Motor neuron (in vitro differentiated cells): Measurements from ENCODE around the gene PPARG. TPM values are rescaled to one million over a fixed set of nuclear protein-coding genes. Genes with fewer than 3 reads are reported as not detected.

Experiments used
- ATAC-seq, 8 experiments: fragments of 200-7000 bp; cut with Tn5 transposase; replicated peaks in 6 of 8; 2 replicates each; pipeline ENCODE4 v1.8.0; 2021; ENCODE audit warnings: mild to moderate bottlenecking in 8 of 8, moderate library complexity in 8 of 8
- H3K27ac ChIP-seq, 2 donors: fragments of 250-450 bp; sonication (Bioruptor Pico); 2 replicates each; pipeline ENCODE4 v1.9.0; 2021; ENCODE audit warnings: antibody characterized with exemption in 2 of 2, mild to moderate bottlenecking in 2 of 2, moderate library complexity in 1 of 2
- H3K4me1 ChIP-seq, 2 donors: fragments of 250-450 bp; sonication (Bioruptor Pico); replicated peaks in 1 of 2; 2 replicates each; pipeline ENCODE4 v1.6.1; 2021; ENCODE audit warnings: antibody characterized with exemption in 2 of 2, mild to moderate bottlenecking in 2 of 2, moderate library complexity in 1 of 2
- H3K4me3 ChIP-seq, 5 donors: fragments of 250-450 bp; sonication (Bioruptor Pico); 2 replicates each; pipeline ENCODE4 v1.9.0; 2021; ENCODE audit warnings: antibody characterized with exemption in 5 of 5, mild to moderate bottlenecking in 5 of 5, moderate library complexity in 4 of 5
- WGBS, 10 experiments: fragments of 450-650 bp; shearing (Covaris generic); methylation state at CpG; one replicate each; pipeline ENCODE4 v1.0.0; 2022; 5-methylcytosine and 5-hydroxymethylcytosine counted together
- in situ Hi-C, 9 experiments: fragments of 400-800 bp; cut with MboI; loops; one replicate each; pipeline ENCODE4 v1.15.0; 2021; ENCODE audit warnings: low sequenced_read_pairs in 9 of 9, low pct_unique_long_range_greater_than_20kb in 2 of 9; ENCODE audit not compliant: unreplicated experiment in 9 of 9
- total RNA-seq, 8 experiments: library from RNA; unstranded; fragments of 300-600 nt; gene quantifications; 2 replicates each; pipeline versions ENCODE4 v1.2.3 to v1.2.4, GENCODE V29; 2022

Gene PPARG
- total RNA-seq, 8 experiments from 2014 or later = 0.31 to 9.9 (median 0.66) TPM; not detected in 1

DNA sequence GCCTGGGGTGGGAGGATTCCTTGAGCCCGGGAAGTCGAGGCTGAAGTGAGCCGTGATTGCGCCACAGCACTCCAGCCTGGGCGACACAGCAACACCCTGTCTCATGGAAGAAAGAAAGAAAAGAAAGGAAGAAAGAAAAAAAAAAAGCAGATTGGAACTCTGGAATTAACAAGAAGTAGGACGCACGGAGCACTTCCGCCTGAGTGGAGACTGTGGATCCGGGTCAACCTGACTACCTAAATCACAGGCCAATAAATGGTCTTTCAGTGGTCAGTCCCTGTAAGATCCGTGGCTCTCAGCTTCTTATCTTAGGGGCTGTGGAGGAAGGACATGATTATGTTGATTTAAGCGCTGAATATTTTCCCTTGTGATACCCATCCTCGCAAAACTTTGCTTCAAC lies 2.4 kb upstream of the PPARG start:
- WGBS, 10 experiments = 82 to 100% (median 88%) methylated on average over 2 to 12 of the region's 12 CpGs
- no peak for ATAC-seq

GRCh38 chr3:12286927-12287726 lies 1.7 kb upstream of the PPARG start:
- no peak overlapping the region for H3K27ac ChIP-seq
- in situ Hi-C loops = no loop called here
- 24 to 70% (median 55%) methylated on average over 2 to 14 of the region's 33 CpGs for WGBS, 10 experiments
- ATAC-seq = peak; percentile 7 to 42 (median 35)
- no peaks in the 10 kb centered on the region for H3K4me1 ChIP-seq
- peak overlapping the region; percentile 32 to 51 (median 46) for H3K4me3 ChIP-seq

More for the DNA sequence above, 2.4 kb upstream of the PPARG start:
- Histone ChIP-seq H3K4me3 (no peak overlapping the region), H3K27ac (no peak overlapping the region), H3K4me1 (no peaks in the 10 kb centered on the region)
- in situ Hi-C loops = no loop called here

DNA sequence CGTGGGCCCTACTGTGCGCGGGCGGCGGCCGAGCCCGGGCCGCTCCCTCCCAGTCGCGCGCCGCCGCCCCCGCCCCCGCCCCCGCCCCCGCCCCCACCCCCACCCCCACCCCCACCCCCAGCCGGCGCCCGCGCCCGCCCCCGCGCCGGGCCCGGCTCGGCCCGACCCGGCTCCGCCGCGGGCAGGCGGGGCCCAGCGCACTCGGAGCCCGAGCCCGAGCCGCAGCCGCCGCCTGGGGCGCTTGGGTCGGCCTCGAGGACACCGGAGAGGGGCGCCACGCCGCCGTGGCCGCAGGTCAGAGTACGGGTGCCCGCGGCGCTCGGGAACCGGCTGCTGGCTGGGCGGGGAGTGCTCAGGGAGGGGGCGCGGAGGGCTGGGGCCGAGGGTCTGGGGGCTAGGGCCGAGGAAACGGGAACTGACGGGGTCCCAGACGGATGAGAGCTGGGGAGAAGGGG lies 1.1 kb upstream of the PPARG start:
- in situ Hi-C loops = no loop called here
- WGBS, 10 experiments = no CpG with 5 or more reads among the region's 63 CpGs
- peak; percentile 78 to 90 (median 84) for ATAC-seq
- H3K4me1 ChIP-seq = no peaks in the 10 kb centered on the region
- H3K27ac ChIP-seq = no peak overlapping the region
- peak overlapping the region; percentile 32 to 51 (median 46) for H3K4me3 ChIP-seq

GRCh38 chr3:12289524-12289923 lies 654 bp downstream of the PPARG start:
- WGBS, 10 experiments = 39 to 67% (median 56%) methylated on average over 2 to 3 of the region's 3 CpGs; no CpG with 5 or more reads in 2 of the 10 experiments
- H3K27ac ChIP-seq = no peak overlapping the region
- H3K4me1 ChIP-seq = no peaks in the 10 kb centered on the region
- no peak overlapping the region for H3K4me3 ChIP-seq
- no peak for ATAC-seq
- in situ Hi-C loops = no loop called here

DNA sequence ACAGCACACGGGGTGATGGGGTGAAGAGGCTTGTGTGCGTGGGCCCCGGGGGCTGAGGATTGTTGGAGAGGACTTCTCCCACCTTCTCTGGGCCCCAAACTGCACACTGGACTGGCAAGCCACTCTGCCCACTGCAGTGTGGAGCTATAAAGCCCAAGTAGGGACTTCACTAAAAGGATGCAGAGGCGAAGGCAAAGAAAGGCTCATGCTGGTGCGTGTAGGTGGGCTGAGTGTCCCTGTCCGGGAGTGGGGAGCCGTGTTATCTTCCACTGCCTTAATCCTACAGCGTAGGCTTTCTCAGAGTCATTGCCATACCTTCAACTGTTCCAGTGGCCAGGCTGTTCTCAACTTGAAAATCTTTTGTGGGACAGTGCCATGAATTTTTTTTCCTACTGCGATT lies 3.9 kb downstream of the PPARG start:
- WGBS, 10 experiments = 10 to 100% (median 91%) methylated on average over 1 to 5 of the region's 9 CpGs; no CpG with 5 or more reads in 2 of the 10 experiments
- H3K4me1 ChIP-seq = no peaks in the 10 kb centered on the region
- ATAC-seq = no peak
- no peak overlapping the region for H3K27ac ChIP-seq
- no peak overlapping the region for H3K4me3 ChIP-seq
- in situ Hi-C loops = no loop called here

DNA sequence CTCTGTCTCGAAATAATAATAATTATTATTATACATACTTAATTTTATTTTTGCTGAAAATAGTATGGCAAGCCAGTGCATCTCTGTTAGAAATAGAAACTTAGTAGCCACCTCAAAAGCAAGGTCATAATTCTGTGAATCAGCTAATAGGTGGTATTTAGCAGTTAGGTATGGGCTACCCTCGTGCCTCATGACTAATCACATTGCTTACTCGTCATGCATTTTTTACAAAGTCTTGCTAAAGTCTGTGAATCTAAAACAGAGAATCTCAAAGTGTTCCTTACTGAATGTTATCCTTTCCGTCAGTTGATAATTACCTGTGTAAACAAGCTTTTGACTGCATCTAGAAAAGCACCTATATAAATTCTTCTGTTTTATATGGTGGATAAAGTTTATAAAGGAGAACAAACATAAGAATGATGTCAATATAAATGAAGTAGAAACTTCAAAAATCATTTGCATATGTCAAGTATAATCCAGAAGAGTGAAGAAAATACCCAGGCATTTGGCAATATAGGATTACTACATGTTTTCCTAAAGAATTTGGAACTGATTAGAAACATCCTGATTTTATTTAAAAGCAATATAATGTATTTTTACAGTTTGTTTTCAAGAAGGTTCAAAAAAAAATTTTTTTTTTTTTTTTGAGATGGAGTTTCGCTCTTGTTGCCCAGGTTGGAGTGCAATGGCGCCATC lies 6.2 kb downstream of the PPARG start:
- in situ Hi-C loops = no loop called here
- H3K27ac ChIP-seq = no peak overlapping the region
- H3K4me1 ChIP-seq = no peaks in the 10 kb centered on the region
- no peak overlapping the region for H3K4me3 ChIP-seq
- ATAC-seq = peak in 2 of 8 experiments; percentile 52 to 60
- WGBS, 10 experiments = 0 to 100% (median 78%) methylated on average over 1 to 6 of the region's 6 CpGs

DNA sequence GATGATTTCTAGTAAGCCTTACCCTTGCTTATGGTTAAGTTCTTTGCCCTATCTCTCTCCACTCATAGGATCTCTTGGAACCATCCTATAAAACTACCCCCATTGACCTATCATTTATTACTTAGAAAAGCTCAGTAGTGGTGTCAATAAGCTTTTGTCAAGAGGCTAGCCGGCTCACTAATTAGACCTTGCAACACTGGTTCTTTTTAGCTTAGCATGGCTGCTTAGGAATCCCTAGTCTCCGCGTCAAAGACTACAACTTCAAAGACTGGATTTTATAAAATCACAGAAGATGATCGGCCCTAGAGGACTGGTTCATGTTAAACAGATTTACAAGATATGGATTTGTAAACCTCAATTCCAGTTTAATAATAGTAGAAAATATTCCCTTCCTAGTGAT lies 7.6 kb downstream of the PPARG start:
- in situ Hi-C loops = no loop called here
- WGBS, 10 experiments = 38 to 73% (median 71%) methylated on average over 2 to 4 of the region's 4 CpGs; no CpG with 5 or more reads in 3 of the 10 experiments
- ATAC-seq = no peak
- no peak overlapping the region for H3K27ac ChIP-seq
- no peaks in the 10 kb centered on the region for H3K4me1 ChIP-seq
- no peak overlapping the region for H3K4me3 ChIP-seq

DNA sequence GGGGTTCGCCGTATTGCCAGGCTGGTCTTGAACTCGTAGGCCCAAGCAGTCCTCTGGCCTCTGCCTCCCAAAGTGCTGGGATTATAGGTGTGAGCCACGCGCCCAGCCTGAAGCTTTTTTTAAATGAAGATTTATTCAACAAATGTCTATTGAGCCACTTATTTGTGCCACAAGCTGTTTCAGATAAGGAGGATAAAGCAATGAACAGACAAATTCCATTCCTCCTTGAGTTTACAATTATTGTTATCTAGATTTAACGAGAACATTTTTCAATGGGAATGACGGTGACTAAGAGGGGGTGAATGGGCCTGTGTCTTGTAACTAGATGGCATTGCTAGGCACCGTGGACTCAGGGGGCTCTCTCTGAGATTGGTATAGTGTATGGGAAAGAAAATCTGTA lies 10.2 kb downstream of the PPARG start:
- in situ Hi-C loops = no loop called here
- WGBS, 10 experiments = 84 to 93% (median 90%) methylated on average over 2 to 8 of the region's 8 CpGs; no CpG with 5 or more reads in 4 of the 10 experiments
- no peak overlapping the region for H3K4me3 ChIP-seq
- H3K4me1 ChIP-seq = no peaks in the 10 kb centered on the region
- no peak for ATAC-seq
- H3K27ac ChIP-seq = no peak overlapping the region

GRCh38 chr3:12300137-12300536 lies 11.3 kb downstream of the PPARG start:
- in situ Hi-C loops = no loop called here
- no peak for ATAC-seq
- WGBS, 10 experiments = 29 to 86% (median 76%) methylated on average over 1 to 4 of the region's 4 CpGs

GRCh38 chr3:12301031-12301430 lies 12.2 kb downstream of the PPARG start:
- no peaks in the 10 kb centered on the region for H3K4me1 ChIP-seq
- no peak overlapping the region for H3K27ac ChIP-seq
- in situ Hi-C loops = no loop called here
- H3K4me3 ChIP-seq = no peak overlapping the region
- 13 to 90% (median 65%) methylated on average over 1 to 2 of the region's 2 CpGs for WGBS, 10 experiments
- no peak for ATAC-seq

More at GRCh38 chr3:12300137-12300536, 11.3 kb downstream of the PPARG start:
- H3K4me1 ChIP-seq = no peaks in the 10 kb centered on the region
- no peak overlapping the region for H3K27ac ChIP-seq
- no peak overlapping the region for H3K4me3 ChIP-seq

DNA sequence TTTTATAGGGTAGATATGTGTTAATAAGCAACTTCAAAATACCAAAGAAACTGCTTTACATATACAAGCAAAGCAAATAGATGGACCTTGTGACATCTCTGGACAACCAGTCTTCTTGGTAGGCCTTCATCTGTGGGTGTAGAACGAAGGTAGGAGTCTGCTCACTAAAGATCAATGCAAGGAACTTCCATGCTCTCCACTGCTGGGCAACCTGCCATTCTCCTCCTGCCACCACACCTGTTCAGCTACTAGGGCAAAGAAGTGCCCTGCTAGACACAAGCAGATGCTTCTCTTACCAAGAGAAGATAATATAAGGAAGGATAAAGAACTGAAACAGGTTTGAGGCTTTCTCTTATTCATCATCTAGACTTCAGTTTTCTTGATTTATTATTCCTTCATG lies 12.6 kb downstream of the PPARG start:
- in situ Hi-C loops = no loop called here
- no peak overlapping the region for H3K27ac ChIP-seq
- no peak overlapping the region for H3K4me3 ChIP-seq
- ATAC-seq = no peak
- WGBS, 10 experiments = 0 to 88% (median 48%) methylated on average over 1 of the region's 1 CpG; no CpG with 5 or more reads in 4 of the 10 experiments
- no peaks in the 10 kb centered on the region for H3K4me1 ChIP-seq

DNA sequence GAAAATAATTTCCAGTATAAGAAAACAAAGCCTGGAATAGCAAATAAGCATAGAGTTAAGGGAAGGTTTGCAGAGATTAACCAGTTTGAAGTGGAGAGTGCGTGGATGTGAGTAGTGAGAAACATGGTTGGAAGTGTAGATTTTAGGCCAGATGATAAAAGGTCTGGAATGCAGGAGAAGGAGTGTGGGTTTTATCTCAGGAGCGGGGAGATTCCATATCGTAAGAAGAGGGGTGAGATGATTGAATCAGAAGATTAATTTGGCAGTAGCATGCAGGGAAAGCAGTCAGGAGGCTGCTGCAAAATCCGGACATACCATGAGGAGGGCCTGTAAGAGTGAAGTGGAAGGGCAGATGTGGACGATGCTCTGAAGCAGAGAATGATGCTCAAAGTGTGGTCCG lies 13.7 kb downstream of the PPARG start:
- ATAC-seq = no peak
- Histone ChIP-seq H3K27ac (no peak overlapping the region), H3K4me1 (no peaks in the 10 kb centered on the region), H3K4me3 (no peak overlapping the region)
- WGBS, 10 experiments = 42 to 100% (median 79%) methylated on average over 2 to 6 of the region's 6 CpGs
- in situ Hi-C loops = no loop called here

DNA sequence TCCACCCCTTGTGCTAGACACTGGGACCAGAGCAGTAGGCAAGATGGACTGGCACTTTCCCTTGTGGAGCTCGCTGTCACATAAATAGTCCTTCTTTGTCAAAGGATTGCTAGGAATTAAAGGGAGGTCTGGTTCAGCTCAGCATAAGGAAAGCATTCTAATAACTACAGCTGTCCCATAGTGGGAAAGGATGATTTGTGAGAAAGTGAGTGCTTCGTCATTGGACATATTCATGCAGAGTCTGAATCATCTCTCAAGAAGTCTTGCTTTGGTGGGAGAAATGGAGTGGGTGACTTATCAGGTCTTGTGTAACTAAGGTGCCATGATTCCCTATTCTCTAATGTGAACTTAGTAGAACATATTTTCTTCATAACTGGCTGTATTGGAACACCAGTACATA lies 14.7 kb downstream of the PPARG start:
- in situ Hi-C loops = no loop called here
- 0 to 80% (median 0%) methylated on average over 1 of the region's 2 CpGs; no CpG with 5 or more reads in 5 of the 10 experiments for WGBS, 10 experiments
- Histone ChIP-seq H3K4me3 (no peak overlapping the region), H3K27ac (no peak overlapping the region), H3K4me1 (no peaks in the 10 kb centered on the region)
- ATAC-seq = peak in 5 of 8 experiments; percentile 38 to 98 (median 82)
